Measurements from ENCODE around the gene HS2ST1.
"Not testable (repeated sequence)": the region's sequence is repeated elsewhere in the genome, so short reads cannot be mapped to it uniquely, and the experiment has no call there.

HS2ST1 gene

DNA sequence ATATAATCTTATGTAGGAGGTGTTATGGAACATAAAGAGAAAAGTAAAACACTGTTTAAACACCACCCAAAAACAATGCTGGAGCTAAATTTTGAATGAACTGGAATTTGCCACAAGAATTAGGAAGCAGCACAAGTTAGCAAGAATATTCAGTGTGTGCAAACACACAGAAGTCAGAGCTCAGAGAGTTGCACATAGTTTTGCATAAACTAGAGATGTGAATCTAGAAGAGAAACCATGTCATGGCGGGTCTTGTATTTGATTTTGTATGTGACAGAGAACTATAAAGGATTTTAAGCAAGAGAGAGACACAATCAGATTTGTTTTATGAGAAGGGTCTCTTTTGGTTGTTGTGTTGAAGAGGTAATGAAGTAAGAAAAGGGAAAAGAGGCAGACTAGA, 38.7 kb upstream of the HS2ST1 start:
- ChIA-PET CTCF (no interaction called here), POLR2A (ENCODE audit: low non-redundant PET) (no interaction called here)
- no peak overlapping the region for H3K27ac ChIP-seq
- DNase-seq (ENCODE audit: low spot score): no peak
- TF ChIP-seq CTCF (conservative IDR thresholded peaks at IDR 0.05; ENCODE audit: low read depth): no peak

DNA sequence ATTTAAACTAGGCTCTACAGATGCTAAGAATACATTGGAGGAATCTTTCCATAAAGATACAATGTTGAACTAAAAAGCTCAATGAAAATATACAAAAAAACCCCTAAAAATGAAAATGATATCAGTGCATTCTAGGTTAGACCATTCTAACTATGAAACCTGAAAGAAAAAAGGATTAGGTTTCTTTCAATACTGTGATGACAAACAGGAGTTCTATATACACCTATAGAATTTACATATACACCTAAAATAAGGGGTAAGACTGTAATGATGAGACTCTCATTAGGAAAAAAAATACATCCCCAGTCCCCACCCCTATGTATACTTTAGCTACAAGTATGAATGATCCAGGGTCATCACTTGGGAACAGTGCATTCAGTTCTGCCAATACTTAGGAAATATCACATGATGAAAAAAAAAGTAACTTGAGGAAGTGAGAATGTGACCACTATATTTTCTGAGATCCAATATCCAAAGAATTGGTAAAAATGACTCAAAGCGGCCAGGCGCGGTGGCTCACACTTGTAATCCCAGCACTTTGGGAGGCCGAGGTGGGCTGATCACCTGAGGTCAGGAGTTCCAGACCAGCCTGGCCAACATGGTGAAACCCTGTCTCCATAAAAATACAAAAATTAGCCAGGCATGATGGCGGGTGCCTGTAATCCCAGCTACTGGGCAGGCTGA, 26.8 kb upstream of the HS2ST1 start:
- DNase-seq (ENCODE audit: low spot score): no peak
- POLR2A ChIA-PET (ENCODE audit: low non-redundant PET): no interaction called here
- CTCF ChIA-PET: interaction anchor here (0.7 kb wide), 1 partner anchor 127 kb away, joined by 3 read pairs; no protein-coding TSS in a partner anchor
- no peak for TF ChIP-seq CTCF (conservative IDR thresholded peaks at IDR 0.05; ENCODE audit: low read depth)
- H3K27ac ChIP-seq: no peak overlapping the region

DNA sequence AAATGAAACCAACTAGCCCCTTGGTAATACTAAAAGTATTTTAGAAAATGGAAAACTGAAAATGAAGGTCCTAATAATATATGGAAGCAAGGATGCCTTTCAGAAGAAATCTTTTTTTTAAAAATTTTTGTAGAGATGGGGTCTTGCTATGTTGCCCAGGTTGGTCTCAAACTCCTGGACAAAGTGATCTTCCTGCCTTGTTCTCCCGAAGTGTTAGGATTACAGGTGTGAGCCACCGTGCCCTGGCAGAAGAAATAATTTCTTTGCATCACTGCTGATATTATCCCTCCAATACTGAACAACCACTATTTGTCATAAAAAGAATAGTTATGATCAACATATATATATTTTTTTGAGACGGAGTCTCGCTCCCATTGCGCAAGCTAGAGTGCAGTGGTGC, 26.1 kb upstream of the HS2ST1 start:
- no peak for TF ChIP-seq CTCF (conservative IDR thresholded peaks at IDR 0.05; ENCODE audit: low read depth)
- no peak for DNase-seq (ENCODE audit: low spot score)
- H3K27ac ChIP-seq: no peak overlapping the region
- CTCF ChIA-PET: interaction anchor here (0.6 kb wide), 1 partner anchor 103 kb away, joined by 3 read pairs; no protein-coding TSS in a partner anchor
- POLR2A ChIA-PET (ENCODE audit: low non-redundant PET): no interaction called here

- CTCF ChIA-PET; DNase-seq (ENCODE audit: low spot score); H3K27ac ChIP-seq; POLR2A ChIA-PET (ENCODE audit: low non-redundant PET): not testable (repeated sequence)
Observed at GRCh38 chr1:86899401-86899800, 15.0 kb upstream of the HS2ST1 start.

DNA sequence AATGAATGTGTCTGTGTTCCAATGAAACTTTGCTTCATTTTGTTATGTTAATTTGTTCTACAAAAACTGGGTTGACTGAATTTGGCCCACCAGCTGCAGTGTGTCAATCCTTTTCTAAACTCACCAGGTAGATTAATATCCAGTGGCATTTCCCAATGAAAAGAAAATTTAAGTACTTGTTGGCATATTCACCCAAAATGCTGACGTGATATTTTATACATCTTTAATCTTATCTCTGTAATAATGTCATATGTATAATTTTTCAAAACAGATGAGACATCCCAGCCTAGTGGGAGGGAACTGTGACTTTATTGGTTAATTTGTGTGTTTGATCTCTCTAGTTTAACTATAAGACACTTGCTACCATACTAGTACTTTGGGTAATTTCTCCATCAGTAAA, 8.6 kb upstream of the HS2ST1 start:
- POLR2A ChIA-PET (ENCODE audit: low non-redundant PET): no interaction called here
- CTCF ChIA-PET: no interaction called here

GRCh38 chr1:86906419-86906818, 8.0 kb upstream of the HS2ST1 start:
- POLR2A ChIA-PET (ENCODE audit: low non-redundant PET): no interaction called here

More for the DNA sequence above, 8.6 kb upstream of the HS2ST1 start:
- no peak overlapping the region for H3K27ac ChIP-seq
- no peak for TF ChIP-seq CTCF (conservative IDR thresholded peaks at IDR 0.05; ENCODE audit: low read depth)
- no peak for DNase-seq (ENCODE audit: low spot score)

More at GRCh38 chr1:86906419-86906818, 8.0 kb upstream of the HS2ST1 start:
- H3K27ac ChIP-seq: no peak overlapping the region
- CTCF ChIA-PET: no interaction called here
- TF ChIP-seq CTCF (conservative IDR thresholded peaks at IDR 0.05; ENCODE audit: low read depth): no peak
- DNase-seq (ENCODE audit: low spot score): no peak
